HFFc6 (cell line): ENCODE results near the gene SYT7. TPM values are rescaled to one million over a fixed set of nuclear protein-coding genes. Genes with fewer than 3 reads are reported as not detected.
A peak's percentile ranks its signal among the peaks of the same experiment; 100 is the strongest.

Source experiments
- DNase-seq: peaks from one replicate; pipeline ENCODE4 v3.0.0-alpha.2; 2018
- H3K27ac Mint-ChIP-seq: 2 replicates; pipeline ENCODE4 v1.8.0; 2020; ENCODE audit warnings: mild to moderate bottlenecking, mixed read lengths
- H3K27me3 Mint-ChIP-seq: 2 replicates; pipeline ENCODE4 v1.8.0; 2021; ENCODE audit warnings: mild to moderate bottlenecking, moderate library complexity, mixed read lengths; ENCODE audit not compliant: insufficient read depth
- H3K36me3 Mint-ChIP-seq: 2 replicates; pipeline ENCODE4 v1.8.0; 2021; ENCODE audit warnings: low read depth, mixed read lengths
- H3K4me1 Mint-ChIP-seq: 2 replicates; pipeline ENCODE4 v1.8.0; 2020; ENCODE audit warnings: low read depth, mixed read lengths
- H3K4me3 Mint-ChIP-seq: 2 replicates; pipeline ENCODE4 v1.8.0; 2020; ENCODE audit warnings: mild to moderate bottlenecking, moderate library complexity, mixed read lengths
- H3K9me3 Mint-ChIP-seq: 2 replicates; pipeline ENCODE4 v1.8.0; 2020; ENCODE audit warnings: mild to moderate bottlenecking, mixed read lengths
- total RNA-seq, 6 experiments: library from RNA; stranded (reverse); fragmentation: NEBNext Ultra II Directional; extraction: Animal tissue kit (Norgen Biotek cat#: 25700); gene quantifications; 2 replicates in 1 of 6; 3 replicates in 5 of 6; pipeline ENCODE4 v1.2.3, GENCODE V29; 2021
- TF ChIP-seq, protein P1 (sequence below): fragments of 200-600 bp; sonication (generic); IDR thresholded peaks from 2 replicates; pipeline ENCODE4 v1.5.0; 2021; ENCODE audit warnings: antibody characterized with exemption, mild to moderate bottlenecking

The SYT7 gene
- total RNA-seq, 6 experiments from 2014 or later = 0.05 to 0.21 (median 0.11) TPM; not detected in 3

DNA sequence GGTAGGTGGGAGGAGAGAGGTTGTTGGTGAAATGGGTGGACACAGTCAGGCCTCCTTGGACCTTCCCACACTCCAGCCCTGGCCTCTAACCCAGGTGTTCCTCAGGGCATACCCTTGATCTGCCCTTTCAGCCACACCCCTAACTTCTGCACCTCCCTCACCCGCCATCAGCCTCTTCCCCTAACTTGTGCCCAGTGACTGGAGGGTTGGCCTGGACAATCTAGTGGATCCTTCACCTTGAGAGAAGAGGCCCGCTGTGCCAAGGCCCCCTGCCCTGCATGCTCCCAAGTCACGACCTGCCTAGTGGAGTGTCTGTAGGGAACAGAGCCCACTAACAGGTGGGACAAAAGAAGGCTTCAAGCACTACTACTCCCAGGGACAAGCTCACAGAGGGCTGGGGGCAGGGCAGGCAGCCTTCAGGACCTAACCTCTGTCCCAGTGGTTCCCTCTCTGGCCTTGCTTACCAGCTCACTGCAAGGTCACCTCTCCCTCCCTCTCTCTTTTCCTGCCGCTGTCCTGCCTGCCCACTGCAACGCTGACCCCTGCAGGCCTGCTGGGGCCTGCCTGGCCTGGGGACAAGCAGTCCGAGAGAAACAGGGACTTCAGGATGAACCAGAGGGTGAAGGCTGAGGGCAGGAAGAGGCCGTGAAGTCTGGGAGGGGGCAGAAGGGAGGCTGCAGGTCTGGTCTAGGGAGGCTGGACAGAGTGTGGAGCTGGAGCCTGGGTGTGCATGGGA lies 3.3 kb downstream of the SYT7 start:
- Mint-ChIP-seq H3K27me3 (peaks cover 52% of the 10 kb centered on the region), H3K36me3 (no peaks in the 10 kb centered on the region), H3K9me3 (no peaks in the 10 kb centered on the region), H3K4me1 (no peaks in the 10 kb centered on the region), H3K4me3 (no peak overlapping the region), H3K27ac (no peak overlapping the region)
- TF ChIP-seq, protein P1, sequence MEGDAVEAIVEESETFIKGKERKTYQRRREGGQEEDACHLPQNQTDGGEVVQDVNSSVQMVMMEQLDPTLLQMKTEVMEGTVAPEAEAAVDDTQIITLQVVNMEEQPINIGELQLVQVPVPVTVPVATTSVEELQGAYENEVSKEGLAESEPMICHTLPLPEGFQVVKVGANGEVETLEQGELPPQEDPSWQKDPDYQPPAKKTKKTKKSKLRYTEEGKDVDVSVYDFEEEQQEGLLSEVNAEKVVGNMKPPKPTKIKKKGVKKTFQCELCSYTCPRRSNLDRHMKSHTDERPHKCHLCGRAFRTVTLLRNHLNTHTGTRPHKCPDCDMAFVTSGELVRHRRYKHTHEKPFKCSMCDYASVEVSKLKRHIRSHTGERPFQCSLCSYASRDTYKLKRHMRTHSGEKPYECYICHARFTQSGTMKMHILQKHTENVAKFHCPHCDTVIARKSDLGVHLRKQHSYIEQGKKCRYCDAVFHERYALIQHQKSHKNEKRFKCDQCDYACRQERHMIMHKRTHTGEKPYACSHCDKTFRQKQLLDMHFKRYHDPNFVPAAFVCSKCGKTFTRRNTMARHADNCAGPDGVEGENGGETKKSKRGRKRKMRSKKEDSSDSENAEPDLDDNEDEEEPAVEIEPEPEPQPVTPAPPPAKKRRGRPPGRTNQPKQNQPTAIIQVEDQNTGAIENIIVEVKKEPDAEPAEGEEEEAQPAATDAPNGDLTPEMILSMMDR = peak; percentile 54; the same call in 1 of the 2 replicates
- DNase-seq = no peak

- no peaks in the 10 kb centered on the region for H3K36me3 Mint-ChIP-seq
- H3K27ac Mint-ChIP-seq = no peak overlapping the region
- H3K9me3 Mint-ChIP-seq = no peaks in the 10 kb centered on the region
- H3K4me3 Mint-ChIP-seq = no peak overlapping the region
- TF ChIP-seq, protein P1 = no peak
- DNase-seq = no peak
- peaks cover 54% of the 10 kb centered on the region for H3K27me3 Mint-ChIP-seq
- no peaks in the 10 kb centered on the region for H3K4me1 Mint-ChIP-seq
Measured at GRCh38 chr11:61575886-61576861, 4.7 kb downstream of the SYT7 start.

- TF ChIP-seq, protein P1 = no peak
Measured at GRCh38 chr11:61574611-61575010, 6.3 kb downstream of the SYT7 start.

GRCh38 chr11:61572913-61573312 lies 8.0 kb downstream of the SYT7 start:
- Mint-ChIP-seq H3K9me3 (no peaks in the 10 kb centered on the region), H3K4me1 (no peaks in the 10 kb centered on the region), H3K27ac (no peak overlapping the region), H3K36me3 (no peaks in the 10 kb centered on the region), H3K4me3 (no peak overlapping the region), H3K27me3 (peaks cover 55% of the 10 kb centered on the region)
- TF ChIP-seq, protein P1 = no peak
- no peak for DNase-seq

More at GRCh38 chr11:61574611-61575010, 6.3 kb downstream of the SYT7 start:
- DNase-seq = no peak
- Mint-ChIP-seq H3K4me1 (no peaks in the 10 kb centered on the region), H3K27me3 (peaks cover 61% of the 10 kb centered on the region), H3K9me3 (no peaks in the 10 kb centered on the region), H3K4me3 (no peak overlapping the region), H3K27ac (no peak overlapping the region), H3K36me3 (no peaks in the 10 kb centered on the region)

- Mint-ChIP-seq H3K27ac (no peak overlapping the region), H3K4me1 (no peaks in the 10 kb centered on the region), H3K9me3 (no peaks in the 10 kb centered on the region), H3K36me3 (no peaks in the 10 kb centered on the region), H3K27me3 (peaks cover 50% of the 10 kb centered on the region), H3K4me3 (no peak overlapping the region)
- TF ChIP-seq, protein P1 = no peak
- no peak for DNase-seq
Measured at GRCh38 chr11:61571869-61572268, 9.0 kb downstream of the SYT7 start.
